GM12878 (cell line): ENCODE results near the gene VIPAS39.

Experiments
- RAD51 ChIP-seq: fragments of 450-650 bp; IDR thresholded peaks from 2 replicates; pipeline ENCODE4 v1.6.1; 2016; ENCODE audit warnings: moderate library complexity, mild to moderate bottlenecking, inconsistent platforms
- USF2 ChIP-seq: IDR thresholded peaks from 2 replicates; pipeline ENCODE4 v1.6.1; 2011; ENCODE audit warnings: low read depth, low read length, improper control_type of control experiment, borderline replicate concordance

GRCh38 chr14:77457115-77457521 lies 283 bp downstream of the VIPAS39 start:
- TF ChIP-seq USF2 (no peak), RAD51 (no peak)
